Measurements from ENCODE around the gene HIP1R.
"Not testable (repeated sequence)": the region's sequence is repeated elsewhere in the genome, so short reads cannot be mapped to it uniquely, and the experiment has no call there.

HIP1R gene

DNA sequence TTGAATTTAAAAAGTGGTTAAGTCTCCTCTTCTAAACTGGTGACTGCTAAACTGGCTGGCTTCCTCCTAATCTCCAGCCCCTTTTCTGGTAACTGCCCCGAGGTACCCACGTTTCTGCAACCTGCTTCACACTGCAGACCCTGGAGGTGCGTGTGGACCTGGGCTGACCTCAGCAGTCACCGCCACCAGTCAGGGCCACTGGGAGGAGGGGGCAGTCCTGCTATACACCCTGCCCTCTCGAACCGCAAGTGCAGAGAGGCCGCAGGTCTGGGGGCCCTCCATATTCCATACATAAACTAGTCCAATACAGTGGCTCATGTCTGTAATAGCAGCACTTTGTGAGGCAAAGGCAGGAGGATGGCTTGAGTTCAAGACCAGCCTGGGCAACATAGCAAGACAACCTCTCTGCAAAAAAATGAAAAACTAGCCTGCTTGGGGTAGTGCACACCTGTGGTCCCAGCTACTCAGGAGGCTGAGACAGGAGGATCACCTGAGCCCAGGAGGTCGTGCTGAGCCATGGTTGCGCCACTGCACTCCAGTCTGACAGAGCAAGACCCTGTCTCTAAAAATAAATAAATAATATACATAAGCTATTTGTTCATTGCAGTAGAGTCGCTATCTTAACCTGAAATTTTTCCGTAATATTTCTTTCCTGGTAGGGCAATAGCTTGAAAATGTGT is 35.0 kb downstream of the HIP1R start:
- H3K4me3 ChIP-seq (ENCODE audit: low read depth, low read length) = no peak overlapping the region
- DNase-seq (ENCODE audit: low read depth) = no peak

DNA sequence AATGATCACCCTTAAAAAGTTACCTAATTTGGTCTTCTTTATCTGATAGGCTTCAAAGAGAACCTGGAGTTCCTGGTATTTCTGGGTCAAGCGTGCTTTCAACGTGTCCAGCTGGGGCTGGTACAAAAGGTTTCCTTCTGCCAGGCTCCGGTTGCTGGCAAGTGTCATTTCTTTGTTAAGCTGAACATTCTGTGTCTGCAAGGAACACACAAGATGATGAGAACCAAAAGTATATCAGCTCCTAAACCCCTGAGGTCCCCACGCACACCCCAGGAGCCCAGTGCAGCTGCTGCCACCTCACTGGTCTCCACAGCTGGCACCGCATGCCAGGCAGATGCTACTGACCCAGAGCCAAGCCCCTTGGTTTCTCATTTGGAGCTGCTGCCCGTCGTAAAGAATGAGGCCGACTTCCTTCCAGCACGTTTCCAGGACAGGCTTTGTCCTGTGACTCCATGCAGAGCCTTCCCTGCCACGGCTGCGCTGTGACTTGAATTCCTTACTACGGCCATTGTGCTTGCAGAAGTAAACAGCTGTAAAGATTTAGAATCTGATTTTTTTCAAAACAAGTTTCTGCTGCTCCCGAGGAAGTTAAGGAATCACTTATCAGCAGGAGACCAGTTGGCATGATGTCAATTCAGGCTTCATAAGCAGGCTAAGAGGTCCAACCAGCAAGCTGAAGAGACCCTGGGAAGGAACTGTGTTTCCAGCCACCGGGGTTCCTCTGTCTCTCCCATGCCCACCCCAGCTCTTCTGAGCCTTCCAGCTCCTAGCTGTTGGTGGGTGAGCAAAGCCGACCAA is 35.8 kb downstream of the HIP1R start:
- H3K4me3 ChIP-seq (ENCODE audit: low read depth, low read length) = peak overlapping the region; percentile 37
- no peak for DNase-seq (ENCODE audit: low read depth)

DNA sequence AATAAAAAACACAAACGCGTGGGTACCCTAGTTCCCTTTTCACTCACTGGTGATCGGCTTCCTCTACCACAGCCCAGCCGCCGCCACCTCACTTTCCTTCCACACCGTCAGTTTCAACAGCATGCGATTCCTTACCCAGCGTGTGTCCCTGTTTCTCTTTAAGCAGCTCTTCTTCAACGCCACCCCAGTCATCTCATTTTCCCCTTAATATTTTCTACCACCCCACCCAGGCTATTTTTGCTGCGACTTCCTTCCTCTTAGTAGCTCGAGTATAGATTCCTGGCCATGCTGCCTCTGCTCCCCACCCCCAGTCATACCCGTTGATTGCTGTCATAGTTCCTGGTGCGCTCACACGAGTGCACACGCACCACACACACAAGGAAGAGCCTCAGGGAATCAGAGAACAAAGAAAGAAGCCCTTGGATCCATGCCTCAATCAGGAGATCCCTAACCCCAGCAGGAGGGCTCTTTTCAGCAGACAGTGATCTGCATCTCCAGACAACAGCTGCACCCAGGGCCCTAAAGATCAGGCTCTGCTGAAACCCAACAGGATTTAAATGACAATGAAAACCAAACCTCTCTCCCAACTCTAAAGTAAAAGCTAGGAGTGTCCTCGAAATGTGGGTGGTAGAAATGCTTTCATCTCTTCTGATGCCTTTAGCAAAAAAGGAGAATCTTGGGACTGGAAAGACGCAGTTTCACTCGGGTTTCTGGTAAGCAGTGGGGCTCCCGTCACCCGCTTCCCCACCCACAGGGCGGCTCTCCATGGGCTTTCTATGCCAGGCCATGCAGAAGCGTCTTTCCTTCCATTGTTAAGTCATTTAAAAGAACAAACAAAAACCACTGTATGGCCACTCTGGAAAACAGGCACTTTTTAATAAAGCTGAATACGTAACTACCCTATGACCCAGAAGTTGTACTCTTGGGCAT is 36.9 kb downstream of the HIP1R start:
- peak overlapping the region; percentile 37 for H3K4me3 ChIP-seq (ENCODE audit: low read depth, low read length)
- peak; percentile 84 for DNase-seq (ENCODE audit: low read depth)

DNA sequence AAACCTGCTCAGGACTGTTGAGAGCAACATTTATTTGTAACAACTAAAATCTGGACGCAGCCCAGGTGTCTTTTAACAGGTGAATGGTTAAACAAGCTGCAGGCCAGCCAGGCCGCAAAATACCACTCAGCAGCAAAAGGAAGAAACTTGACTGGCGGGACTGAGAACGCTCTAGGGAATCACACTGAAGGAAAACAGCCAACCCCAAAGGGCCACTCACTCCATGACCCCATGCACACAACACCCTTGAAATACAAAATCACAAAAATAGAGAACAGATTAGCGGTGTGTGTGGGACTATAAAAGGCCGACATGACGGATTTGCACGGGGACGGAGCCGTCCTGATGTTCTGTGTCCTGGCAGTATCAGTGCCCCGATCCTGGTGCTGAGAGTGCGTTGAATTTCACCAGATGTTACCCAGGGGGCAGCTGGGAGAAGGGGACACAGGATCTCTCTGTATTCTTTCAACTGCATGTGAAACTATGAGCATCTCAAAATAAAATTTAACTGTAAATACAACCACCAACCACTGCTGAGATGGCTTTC is 37.6 kb downstream of the HIP1R start:
- DNase-seq (ENCODE audit: low read depth) = no peak
- no peak overlapping the region for H3K4me3 ChIP-seq (ENCODE audit: low read depth, low read length)

DNA sequence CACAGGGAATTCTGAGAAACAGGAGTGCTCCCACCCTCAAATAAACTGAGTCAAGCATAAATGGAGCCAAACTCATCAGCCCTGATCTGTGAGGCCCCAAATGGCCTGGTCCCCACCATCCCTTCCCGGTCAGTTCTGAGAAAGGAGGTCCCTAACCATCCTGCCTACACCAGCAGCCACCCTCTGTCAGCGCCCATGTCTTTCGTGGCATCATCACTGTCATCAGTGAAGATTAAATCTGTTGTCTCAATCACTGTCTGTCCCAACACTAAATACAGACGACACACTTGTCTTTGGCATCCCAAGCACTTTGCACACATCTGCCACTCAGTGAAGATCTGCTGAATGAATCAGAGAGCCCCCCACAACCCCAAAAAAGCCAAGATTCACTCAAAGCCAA is 38.3 kb downstream of the HIP1R start:
- H3K4me3 ChIP-seq (ENCODE audit: low read depth, low read length) = no peak overlapping the region
- DNase-seq (ENCODE audit: low read depth) = no peak

DNA sequence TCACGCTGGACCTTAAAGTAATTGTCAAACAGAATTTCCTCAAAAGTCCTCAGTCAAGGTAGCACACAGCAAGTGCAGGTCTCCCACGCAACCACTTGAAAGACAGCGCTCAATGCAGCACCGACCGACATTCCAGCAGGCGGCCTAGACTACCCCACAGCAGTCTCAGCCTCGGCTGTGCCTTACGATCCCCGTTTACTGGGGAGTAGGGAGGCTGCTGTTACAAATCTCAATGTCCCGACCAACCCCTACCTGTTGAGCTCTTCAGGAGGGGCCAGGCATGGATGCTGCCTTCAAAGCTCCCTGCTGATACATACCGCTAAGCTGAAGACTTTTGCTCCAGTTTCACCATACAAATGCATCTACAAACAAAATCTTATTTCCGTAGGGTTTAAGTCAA is 38.8 kb downstream of the HIP1R start:
- DNase-seq (ENCODE audit: low read depth) = no peak

DNA sequence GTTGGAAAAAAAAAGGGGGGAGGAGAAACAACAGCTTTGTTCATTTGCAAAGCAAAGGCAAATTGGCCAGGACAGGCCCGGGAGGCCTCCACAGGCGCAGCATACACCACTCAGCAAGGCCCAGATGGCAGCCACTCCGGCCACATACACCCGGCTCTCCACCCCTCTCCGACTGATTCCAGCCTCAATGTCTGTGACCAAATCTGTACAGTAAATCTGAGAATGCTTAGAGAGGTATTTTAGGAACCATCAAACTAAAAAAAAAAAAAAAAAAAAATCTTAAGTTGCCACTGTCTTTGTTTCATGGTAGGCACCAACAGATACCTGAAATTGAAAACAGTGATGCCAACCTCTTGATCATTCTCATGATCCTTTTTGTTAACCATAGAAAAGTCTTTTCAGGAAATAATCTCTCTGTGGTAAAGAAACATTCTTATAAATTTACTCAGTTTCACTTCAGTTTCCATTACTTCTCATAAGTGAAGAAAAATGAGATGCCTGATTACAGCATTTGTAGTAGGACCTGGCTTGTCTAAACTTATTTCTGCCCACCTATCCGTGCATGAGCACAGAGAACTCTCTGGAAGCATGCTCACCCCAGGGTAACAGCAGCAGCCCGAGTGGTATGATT is 40.4 kb downstream of the HIP1R start:
- no peak for DNase-seq (ENCODE audit: low read depth)
- no peak overlapping the region for H3K4me3 ChIP-seq (ENCODE audit: low read depth, low read length)

More for the DNA sequence above, 38.8 kb downstream of the HIP1R start:
- H3K4me3 ChIP-seq (ENCODE audit: low read depth, low read length) = no peak overlapping the region

DNA sequence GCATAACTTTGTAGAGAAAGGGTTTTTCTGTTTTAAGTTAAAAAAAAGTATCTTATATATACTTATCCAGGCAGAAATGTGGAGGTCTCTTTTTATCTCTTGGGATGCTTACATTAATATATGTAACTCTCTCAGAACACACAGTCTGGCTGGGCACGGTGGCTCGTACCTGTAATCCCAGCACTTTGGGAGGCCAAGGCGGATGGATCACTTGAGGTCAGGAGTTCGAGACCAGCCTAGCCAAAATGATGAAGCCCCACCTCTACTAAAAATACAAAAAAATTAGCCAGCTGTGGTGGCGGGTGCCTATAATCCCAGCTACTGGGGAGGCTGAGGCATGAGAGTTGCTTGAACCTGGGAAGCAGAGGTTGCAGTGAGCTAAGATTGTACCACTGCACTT is 41.0 kb downstream of the HIP1R start:
- not testable (repeated sequence) for H3K4me3 ChIP-seq (ENCODE audit: low read depth, low read length); DNase-seq (ENCODE audit: low read depth)

DNA sequence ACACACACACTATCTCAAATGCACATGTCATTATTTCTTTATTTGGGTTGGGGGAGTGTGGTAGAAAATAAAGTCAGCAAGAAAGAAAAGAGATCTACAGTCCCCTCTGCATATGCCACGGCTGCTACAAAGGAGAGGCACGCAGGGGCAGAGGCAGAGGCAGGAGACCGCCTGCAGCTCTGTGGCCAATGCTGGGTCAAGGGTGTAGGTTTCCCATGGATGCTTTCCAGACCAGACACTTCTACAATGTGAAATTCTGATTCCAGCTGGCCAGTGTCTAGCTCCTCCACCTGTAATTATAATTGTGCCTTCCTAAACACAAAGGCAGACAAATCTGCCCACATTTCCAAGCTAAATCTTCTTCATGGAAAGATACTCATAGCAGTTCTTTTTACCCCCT is 41.5 kb downstream of the HIP1R start:
- DNase-seq (ENCODE audit: low read depth) = no peak
- H3K4me3 ChIP-seq (ENCODE audit: low read depth, low read length) = no peak overlapping the region

DNA sequence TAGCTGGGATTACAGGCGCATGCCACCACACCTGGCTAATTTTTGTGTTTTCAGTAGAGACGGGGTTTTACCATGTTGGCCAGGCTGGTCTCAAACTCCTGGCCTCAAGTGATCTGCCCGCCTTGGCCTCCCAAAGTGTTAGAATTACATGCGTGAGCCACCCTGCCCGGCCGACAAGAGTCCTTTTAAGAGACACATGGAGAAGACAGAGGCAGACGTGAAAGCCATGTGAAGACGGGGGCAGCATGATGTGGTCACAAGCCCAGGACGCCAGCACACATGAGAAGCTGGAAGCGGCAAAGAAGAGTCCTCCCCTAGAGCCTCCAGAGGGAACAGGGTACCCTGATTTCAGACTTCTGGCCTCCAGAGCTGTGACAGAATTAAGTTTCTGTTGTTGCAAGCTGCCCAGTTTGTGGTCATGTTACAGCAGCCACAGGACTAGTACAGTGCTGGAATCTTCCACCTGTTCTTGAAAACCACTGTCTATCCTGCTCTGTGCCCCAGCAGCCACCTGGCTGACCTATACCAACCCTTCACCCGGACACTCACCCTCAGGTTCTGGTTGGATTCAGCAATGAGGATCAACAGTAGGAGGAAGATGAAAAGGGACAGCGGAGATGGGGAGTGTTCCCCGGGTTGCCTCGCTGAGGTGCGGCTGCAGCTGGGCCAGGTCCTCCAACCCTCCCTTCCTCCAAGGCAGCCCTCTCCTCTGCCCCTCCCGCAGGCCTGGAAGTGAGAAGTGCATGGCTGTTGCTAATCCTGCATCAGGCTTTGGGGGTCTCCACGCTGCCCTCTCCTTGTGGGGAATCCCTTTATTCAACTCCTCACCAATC is 43.7 kb downstream of the HIP1R start:
- no peak overlapping the region for H3K4me3 ChIP-seq (ENCODE audit: low read depth, low read length)
- DNase-seq (ENCODE audit: low read depth) = peak; percentile 25

DNA sequence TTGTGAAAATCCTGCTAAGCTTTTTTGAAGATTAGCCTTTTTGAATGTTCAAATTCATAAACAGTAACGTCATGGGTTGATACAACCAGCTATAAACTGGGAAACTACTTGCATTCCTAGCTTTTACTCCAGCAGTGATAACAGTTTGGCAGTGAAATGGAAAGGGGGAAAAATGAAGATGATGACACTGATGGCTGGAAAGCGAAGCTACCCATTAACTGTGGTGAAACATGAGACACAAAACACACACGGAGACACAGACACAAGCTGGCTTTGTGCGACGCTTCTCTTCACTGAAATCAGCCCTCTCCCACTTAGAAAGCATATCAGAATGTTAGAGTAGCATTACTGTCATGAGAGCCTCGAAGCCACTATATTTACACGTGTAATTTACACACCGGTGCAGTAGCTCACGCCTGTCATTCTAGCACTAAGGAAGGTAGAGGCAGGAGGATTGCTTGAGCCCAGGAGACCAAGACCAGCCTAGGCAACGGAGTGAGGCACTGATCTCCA is 45.0 kb downstream of the HIP1R start:
- no peak overlapping the region for H3K4me3 ChIP-seq (ENCODE audit: low read depth, low read length)
- no peak for DNase-seq (ENCODE audit: low read depth)

DNA sequence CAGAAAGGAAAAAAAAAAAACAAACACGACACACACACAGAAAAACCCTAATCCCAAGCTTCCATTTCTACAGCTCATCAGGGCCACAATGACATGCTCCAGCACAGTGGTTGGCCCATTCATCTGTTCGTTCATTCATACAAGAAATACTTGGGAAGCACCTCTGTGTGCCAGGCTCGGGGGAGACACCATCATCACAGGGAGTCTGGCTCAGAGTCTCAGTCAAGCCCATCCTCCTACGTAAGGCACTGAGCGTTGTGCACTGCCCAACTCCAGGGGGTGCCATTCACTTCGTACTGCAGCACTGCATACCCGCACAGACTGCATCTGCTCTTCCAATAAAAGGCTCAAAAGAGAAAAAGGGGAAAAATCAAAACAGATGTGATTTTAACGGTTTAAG is 45.4 kb downstream of the HIP1R start:
- DNase-seq (ENCODE audit: low read depth) = peak; percentile 35
- no peak overlapping the region for H3K4me3 ChIP-seq (ENCODE audit: low read depth, low read length)

DNA sequence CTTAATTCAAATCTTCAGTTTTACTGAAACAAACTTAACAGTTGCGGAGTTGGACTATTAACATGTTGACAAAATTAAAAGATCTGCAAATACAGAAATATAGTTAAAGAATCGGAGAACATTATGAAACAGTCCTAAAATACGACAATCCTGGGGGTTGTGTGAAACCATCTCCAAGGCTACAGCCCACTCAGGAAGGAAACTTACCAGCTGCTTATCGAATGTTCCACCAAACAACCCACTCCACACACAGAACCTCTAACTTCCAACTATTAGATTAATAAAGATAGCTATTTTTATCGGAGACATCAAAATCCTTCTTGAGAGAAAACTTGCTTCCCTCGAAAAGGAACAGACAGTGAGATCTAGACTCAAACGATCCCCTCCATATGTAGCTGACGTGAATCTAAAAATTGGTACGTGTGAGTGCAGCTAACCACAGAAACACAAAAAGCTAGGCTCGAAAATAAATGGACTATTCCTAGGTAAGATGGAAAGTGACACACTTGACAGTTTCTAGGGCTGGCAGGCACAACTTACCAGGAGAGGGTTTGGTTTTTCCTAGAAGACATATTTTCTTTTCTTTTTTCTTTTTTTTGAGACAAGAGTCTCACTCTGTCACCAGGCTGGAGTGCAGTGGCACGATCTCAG is 47.8 kb downstream of the HIP1R start:
- no peak overlapping the region for H3K4me3 ChIP-seq (ENCODE audit: low read depth, low read length)
- no peak for DNase-seq (ENCODE audit: low read depth)

DNA sequence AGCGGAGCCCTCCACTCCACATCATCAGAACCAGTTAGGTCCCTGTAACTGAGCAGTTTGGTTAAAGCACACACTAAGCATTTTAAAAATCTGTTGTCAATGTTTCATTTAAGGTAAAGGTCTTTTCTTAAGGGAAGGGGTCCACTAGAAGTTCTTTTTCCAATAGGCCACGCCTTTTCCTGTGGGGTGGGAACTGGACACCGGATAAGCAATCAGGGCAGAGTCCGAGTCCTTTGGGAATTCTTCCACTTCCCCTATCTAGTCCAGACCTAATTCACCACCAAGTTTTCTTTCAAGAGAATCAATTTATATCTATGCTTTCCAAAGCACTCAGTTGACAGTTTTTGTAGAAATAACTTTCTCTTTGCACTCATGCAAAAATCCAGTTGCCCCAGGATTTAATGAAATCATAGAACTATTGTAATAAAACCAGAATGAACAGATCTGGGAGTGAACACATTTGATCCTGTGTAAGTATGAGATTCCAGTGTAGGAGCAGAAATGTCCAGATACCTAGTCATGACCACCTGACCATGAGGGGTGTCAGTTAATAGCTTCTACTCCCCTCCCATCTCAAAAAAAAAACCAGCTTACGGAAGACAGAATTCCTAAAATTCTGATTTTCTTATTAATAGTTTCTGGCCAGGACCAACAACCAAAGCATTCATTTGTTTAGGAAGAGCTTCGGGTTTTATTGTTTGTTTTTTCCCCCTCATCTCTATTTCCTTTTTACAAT is 49.0 kb downstream of the HIP1R start:
- DNase-seq (ENCODE audit: low read depth) = no peak

DNA sequence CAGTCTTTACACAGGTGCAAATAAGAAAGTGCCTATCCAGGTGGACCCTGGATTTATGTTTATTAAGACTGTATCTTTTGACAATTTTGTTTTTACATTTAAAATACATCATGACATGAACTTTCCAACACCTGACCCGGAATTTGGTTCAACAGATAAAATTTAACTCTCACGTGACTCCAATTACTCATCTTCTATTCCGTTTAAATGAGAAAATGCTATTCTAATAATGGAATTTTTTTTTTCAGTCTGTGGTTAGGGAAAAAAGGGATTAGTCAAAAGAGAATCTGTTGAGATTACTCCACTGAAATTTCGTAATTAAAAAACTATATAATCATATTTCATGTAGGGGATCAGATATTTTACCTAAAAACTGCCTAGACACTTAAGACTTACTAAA is 49.6 kb downstream of the HIP1R start:
- H3K4me3 ChIP-seq (ENCODE audit: low read depth, low read length) = no peak overlapping the region
- DNase-seq (ENCODE audit: low read depth) = no peak

More for the DNA sequence above, 49.0 kb downstream of the HIP1R start:
- H3K4me3 ChIP-seq (ENCODE audit: low read depth, low read length) = no peak overlapping the region

DNA sequence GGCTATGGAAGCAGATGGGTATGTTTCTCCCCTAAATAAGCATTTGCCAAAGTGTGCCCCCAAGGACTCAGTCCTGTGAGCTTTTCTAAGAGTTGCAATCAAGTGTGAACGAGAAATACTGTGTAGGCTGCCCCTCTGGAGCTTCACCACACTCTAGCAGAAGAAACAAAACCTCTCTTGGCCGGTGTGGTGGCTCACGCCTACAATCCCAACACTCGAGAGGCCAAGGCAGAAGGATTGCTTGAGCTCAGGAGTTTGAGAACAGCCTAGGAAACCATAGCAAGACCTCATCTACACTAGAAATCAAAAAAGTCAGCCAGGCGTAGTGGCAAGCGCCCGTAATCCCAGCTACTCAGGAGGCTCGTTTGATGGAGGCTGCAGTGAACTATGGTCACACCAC is 50.9 kb downstream of the HIP1R start:
- DNase-seq (ENCODE audit: low read depth) = no peak
- H3K4me3 ChIP-seq (ENCODE audit: low read depth, low read length) = no peak overlapping the region

All from skeletal muscle cell (primary cell).